Loucy (cell line): ENCODE data around the gene IQCN.

Source experiments
- H2AFZ ChIP-seq: fragments of 200-600 bp; sonication (generic); 2 replicates; pipeline ENCODE4 v1.6.0; 2016; ENCODE audit warnings: antibody characterized with exemption, mild to moderate bottlenecking, low read length, moderate library complexity
- H3F3A ChIP-seq: fragments of 200-600 bp; 2 replicates; pipeline ENCODE4 v1.6.0; 2016; ENCODE audit warnings: antibody characterized with exemption, low read depth, mild to moderate bottlenecking
- H3K27me3 ChIP-seq: fragments of 200-600 bp; sonication (generic); 2 replicates; pipeline ENCODE4 v1.6.1; 2014; ENCODE audit warnings: low read length, mild to moderate bottlenecking; ENCODE audit not compliant: insufficient read depth, poor library complexity, severe bottlenecking
- H3K36me3 ChIP-seq: fragments of 200-600 bp; sonication (generic); 2 replicates; pipeline ENCODE4 v1.6.1; 2016; ENCODE audit warnings: low read length; ENCODE audit not compliant: insufficient read depth
- H3K4me1 ChIP-seq: fragments of 200-600 bp; sonication (generic); 2 replicates; pipeline ENCODE4 v1.5.1; 2014; ENCODE audit warnings: low read length, mild to moderate bottlenecking; ENCODE audit not compliant: insufficient read depth, poor library complexity, severe bottlenecking
- H3K4me2 ChIP-seq: fragments of 200-600 bp; sonication (generic); 2 replicates; pipeline ENCODE4 v1.6.0; 2014; ENCODE audit warnings: antibody characterized with exemption, low read length, low read depth, mild to moderate bottlenecking; ENCODE audit not compliant: poor library complexity, severe bottlenecking
- H3K4me3 ChIP-seq: fragments of 200-600 bp; sonication (generic); 2 replicates; pipeline ENCODE4 v1.5.1; 2014; ENCODE audit warnings: low read length, mild to moderate bottlenecking, mixed read lengths; ENCODE audit not compliant: poor library complexity, severe bottlenecking
- H3K79me2 ChIP-seq: fragments of 200-600 bp; sonication (generic); 2 replicates; pipeline ENCODE4 v1.6.1; 2014; ENCODE audit warnings: low read length; ENCODE audit not compliant: insufficient read depth
- H3K9ac ChIP-seq: fragments of 200-600 bp; sonication (generic); 2 replicates; pipeline ENCODE4 v1.6.0; 2014; ENCODE audit warnings: mild to moderate bottlenecking, low read depth, low read length, moderate library complexity; ENCODE audit not compliant: poor library complexity, severe bottlenecking
- H3K9me2 ChIP-seq: fragments of 200-600 bp; sonication (generic); replicated peaks from 2 replicates; pipeline ENCODE4 v1.6.1; 2016; ENCODE audit warnings: low read depth, low read length, mixed read lengths
- H3K9me3 ChIP-seq: fragments of 200-600 bp; sonication (generic); 2 replicates; pipeline ENCODE4 v1.6.1; 2014; ENCODE audit warnings: mild to moderate bottlenecking, antibody characterized with exemption, low read length, low read depth; ENCODE audit not compliant: insufficient read depth
- H4K20me1 ChIP-seq: fragments of 200-600 bp; sonication (generic); 2 replicates; pipeline ENCODE4 v1.6.0; 2014; ENCODE audit warnings: antibody characterized with exemption, low read length, mild to moderate bottlenecking; ENCODE audit not compliant: insufficient read depth, poor library complexity, severe bottlenecking
- CTCF ChIP-seq: fragments of 200-600 bp; sonication (generic); conservative IDR thresholded peaks from 2 replicates; pipeline ENCODE4 v1.5.1; 2014; ENCODE audit warnings: mild to moderate bottlenecking, antibody characterized with exemption, low read length
- EZH2phosphoT487 ChIP-seq: fragments of 200-600 bp; IDR thresholded peaks from 2 replicates; pipeline ENCODE4 v1.6.1; 2018; ENCODE audit warnings: antibody characterized with exemption, mild to moderate bottlenecking, moderate library complexity, borderline replicate concordance

The IQCN gene

GRCh38 chr19:18307271-18307681 is 33.0 kb upstream of the IQCN start:
- Histone ChIP-seq H3K9me2 (no peaks in the 10 kb centered on the region), H3K9ac (no peak overlapping the region), H3F3A (peaks cover 18% of the 10 kb centered on the region), H4K20me1 (peaks cover 9% of the 10 kb centered on the region), H3K4me3 (no peak overlapping the region), H2AFZ (no peak overlapping the region), H3K27me3 (no peaks in the 10 kb centered on the region), H3K9me3 (no peaks in the 10 kb centered on the region), H3K36me3 (peaks cover 57% of the 10 kb centered on the region; the same call in 1 of the 2 replicates), H3K79me2 (peaks cover 20% of the 10 kb centered on the region; the same call in 1 of the 2 replicates), H3K4me2 (no peak overlapping the region), H3K4me1 (peaks cover 24% of the 10 kb centered on the region)
- no peak for TF ChIP-seq CTCF
- TF ChIP-seq EZH2phosphoT487: no peak

DNA sequence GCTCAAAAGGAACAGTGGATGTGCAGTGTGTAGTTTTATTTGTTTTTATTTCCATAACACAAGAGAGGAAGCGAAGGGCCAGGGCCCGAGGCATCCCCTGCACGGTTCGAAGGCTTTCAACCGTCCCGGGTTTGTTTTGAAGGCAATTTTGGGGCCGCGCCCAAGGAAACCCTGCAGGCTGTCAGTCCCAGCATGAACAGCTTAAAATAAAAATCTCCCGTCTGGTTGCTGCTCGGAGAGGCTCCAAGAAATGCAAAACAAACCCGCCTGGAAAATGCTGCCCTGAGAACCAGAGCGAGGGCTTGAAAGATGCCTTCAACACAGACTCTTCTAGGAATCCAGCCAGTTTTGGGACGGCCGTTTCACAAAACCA is 32.6 kb upstream of the IQCN start:
- peaks cover 16% of the 10 kb centered on the region; the same call in 1 of the 2 replicates for H3K79me2 ChIP-seq
- no peaks in the 10 kb centered on the region for H3K9me2 ChIP-seq
- H3K9me3 ChIP-seq: no peaks in the 10 kb centered on the region
- peaks cover 24% of the 10 kb centered on the region for H3K4me1 ChIP-seq
- no peaks in the 10 kb centered on the region for H3K27me3 ChIP-seq
- H2AFZ ChIP-seq: no peak overlapping the region
- H3K9ac ChIP-seq: no peak overlapping the region
- peaks cover 9% of the 10 kb centered on the region for H4K20me1 ChIP-seq
- peaks cover 18% of the 10 kb centered on the region for H3F3A ChIP-seq
- peaks cover 53% of the 10 kb centered on the region; the same call in 1 of the 2 replicates for H3K36me3 ChIP-seq
- H3K4me3 ChIP-seq: no peak overlapping the region
- TF ChIP-seq CTCF: no peak
- no peak for TF ChIP-seq EZH2phosphoT487
- no peak overlapping the region for H3K4me2 ChIP-seq

DNA sequence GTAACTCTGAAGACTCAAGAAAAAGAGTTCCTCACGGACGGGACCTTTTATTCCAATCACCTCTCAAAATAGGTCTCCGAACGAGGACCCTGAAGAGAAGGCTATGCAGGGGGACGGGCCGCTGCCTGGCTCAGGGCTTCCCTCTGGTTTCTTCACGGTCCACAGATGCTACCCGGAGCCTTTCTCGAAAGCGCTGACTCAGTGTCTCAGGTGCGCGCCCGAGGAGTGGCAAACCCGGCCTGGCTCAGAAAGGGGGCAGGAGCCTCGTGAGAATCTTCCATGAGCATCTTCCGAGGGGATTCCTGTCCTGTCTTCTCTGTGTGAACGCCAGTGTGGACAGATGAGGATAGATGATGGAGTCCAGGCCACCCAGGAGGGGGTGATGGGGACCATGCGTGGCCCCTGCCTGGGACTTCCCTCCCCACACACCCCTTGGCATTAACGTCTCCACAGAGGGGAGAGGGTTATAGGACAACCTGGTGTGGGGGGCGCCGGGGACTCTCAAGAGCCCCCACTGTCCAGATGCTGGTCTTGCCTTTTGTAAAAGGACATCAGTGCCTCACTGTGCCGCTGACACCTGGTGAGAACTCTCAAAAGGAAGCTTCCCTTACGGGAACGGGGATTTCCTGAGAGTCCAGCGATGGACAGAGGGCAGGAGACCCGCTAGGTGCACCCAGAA is 32.1 kb upstream of the IQCN start:
- H3K4me2 ChIP-seq: no peak overlapping the region
- H3K36me3 ChIP-seq: peaks cover 48% of the 10 kb centered on the region; the same call in 1 of the 2 replicates
- TF ChIP-seq CTCF: no peak
- no peak for TF ChIP-seq EZH2phosphoT487
- no peak overlapping the region for H3K9ac ChIP-seq
- H2AFZ ChIP-seq: no peak overlapping the region
- H3K79me2 ChIP-seq: peaks cover 16% of the 10 kb centered on the region; the same call in 1 of the 2 replicates
- no peaks in the 10 kb centered on the region for H3K9me3 ChIP-seq
- H3K4me3 ChIP-seq: no peak overlapping the region
- H3K27me3 ChIP-seq: no peaks in the 10 kb centered on the region
- peaks cover 18% of the 10 kb centered on the region for H3F3A ChIP-seq
- H3K9me2 ChIP-seq: no peaks in the 10 kb centered on the region
- peaks cover 24% of the 10 kb centered on the region for H3K4me1 ChIP-seq
- H4K20me1 ChIP-seq: peaks cover 9% of the 10 kb centered on the region
